Effector CD8-positive, alpha-beta T cell (primary cell): ENCODE results near the gene INHA.

ENCODE experiments used
- DNase-seq: peaks from one replicate; lab custom pipeline; 2025; lab: John Stamatoyannopoulos, UW
- total RNA-seq, 4 experiments: gene quantifications; one replicate each; lab custom pipeline; 2026; lab: John Stamatoyannopoulos, UW

The INHA gene, protein sequence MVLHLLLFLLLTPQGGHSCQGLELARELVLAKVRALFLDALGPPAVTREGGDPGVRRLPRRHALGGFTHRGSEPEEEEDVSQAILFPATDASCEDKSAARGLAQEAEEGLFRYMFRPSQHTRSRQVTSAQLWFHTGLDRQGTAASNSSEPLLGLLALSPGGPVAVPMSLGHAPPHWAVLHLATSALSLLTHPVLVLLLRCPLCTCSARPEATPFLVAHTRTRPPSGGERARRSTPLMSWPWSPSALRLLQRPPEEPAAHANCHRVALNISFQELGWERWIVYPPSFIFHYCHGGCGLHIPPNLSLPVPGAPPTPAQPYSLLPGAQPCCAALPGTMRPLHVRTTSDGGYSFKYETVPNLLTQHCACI
- total RNA-seq = 0 reads per million in 4 experiments

DNA sequence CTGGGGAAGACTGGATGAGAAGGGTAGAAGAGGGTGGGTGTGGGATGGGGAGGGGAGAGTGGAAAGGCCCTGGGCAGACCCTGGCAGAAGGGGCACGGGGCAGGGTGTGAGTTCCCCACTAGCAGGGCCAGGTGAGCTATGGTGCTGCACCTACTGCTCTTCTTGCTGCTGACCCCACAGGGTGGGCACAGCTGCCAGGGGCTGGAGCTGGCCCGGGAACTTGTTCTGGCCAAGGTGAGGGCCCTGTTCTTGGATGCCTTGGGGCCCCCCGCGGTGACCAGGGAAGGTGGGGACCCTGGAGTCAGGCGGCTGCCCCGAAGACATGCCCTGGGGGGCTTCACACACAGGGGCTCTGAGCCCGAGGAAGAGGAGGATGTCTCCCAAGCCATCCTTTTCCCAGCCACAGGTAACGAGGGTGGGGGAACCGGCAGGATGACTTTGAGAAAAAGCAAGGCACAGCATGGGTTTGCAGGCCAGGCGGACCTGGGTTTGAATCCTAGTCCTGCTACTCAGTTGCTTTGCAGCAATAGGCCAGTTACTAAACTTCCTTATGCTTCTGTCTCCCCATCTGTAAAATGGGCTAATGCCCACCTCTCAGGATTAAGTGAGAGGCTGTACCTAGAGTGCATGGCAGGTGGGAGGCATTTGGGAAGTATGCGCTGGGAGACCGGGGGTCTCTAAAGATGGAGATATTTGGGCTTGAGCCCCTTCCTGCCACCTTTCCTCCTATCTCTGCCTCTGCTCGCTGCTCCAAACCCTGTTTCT is at the start of gene INHA:
TSS of gene INHA (plus strand) at position 74 of the 765 bp plus-strand sequence. CDS start at position 139, 65 bp downstream.
- DNase-seq = no peak

DNA sequence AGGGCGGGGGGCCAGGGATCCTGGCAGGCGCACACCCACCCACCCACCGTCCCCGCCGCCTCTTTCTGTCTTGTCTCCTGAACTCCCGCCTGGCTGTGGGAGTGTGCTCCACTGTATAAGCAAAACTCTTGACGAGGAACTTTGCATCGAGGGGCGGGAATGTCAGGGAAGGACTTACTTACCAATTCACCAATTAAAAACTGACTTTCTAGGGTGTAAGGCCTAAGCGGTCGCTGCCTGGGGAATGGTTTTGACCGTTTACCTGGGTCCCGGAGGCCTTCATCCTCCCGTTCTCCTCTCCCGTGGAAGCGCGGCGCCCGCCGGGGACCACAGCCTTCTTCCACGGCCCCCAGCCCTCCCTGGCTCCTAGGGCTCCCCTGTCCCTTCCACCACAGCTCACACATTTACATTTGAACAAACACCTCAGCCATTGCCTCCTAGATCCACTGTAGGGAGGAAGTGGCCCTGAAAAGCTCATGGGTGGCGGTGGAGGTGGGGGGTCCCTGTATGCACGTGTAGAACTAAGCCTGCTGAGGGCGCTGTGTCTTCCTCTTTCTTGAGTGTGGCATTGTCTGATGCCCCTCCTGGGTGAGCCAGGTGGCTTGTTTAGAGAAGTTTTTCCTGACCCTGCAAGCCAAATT is 49.0 kb upstream of the INHA start:
- no peak for DNase-seq

DNA sequence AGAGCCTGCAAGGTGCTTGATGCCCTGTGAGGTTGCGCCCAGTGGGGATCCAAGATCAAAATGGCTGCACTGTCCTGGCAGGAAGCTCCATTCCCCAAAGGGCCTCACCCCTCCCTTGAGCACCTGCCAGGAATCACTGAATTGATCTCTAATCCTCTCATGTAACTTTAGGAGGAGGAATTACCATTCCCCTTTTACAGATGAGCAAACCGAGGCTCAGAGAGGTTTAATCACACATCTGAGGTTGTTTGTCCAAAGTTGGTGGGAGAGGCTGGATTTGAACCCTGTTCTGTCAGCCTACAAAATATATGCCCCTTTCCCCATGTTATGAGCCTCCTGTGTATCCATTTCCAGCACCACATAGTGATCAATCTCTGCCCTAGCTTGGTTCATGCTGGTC is 47.3 kb upstream of the INHA start:
- DNase-seq = no peak

DNA sequence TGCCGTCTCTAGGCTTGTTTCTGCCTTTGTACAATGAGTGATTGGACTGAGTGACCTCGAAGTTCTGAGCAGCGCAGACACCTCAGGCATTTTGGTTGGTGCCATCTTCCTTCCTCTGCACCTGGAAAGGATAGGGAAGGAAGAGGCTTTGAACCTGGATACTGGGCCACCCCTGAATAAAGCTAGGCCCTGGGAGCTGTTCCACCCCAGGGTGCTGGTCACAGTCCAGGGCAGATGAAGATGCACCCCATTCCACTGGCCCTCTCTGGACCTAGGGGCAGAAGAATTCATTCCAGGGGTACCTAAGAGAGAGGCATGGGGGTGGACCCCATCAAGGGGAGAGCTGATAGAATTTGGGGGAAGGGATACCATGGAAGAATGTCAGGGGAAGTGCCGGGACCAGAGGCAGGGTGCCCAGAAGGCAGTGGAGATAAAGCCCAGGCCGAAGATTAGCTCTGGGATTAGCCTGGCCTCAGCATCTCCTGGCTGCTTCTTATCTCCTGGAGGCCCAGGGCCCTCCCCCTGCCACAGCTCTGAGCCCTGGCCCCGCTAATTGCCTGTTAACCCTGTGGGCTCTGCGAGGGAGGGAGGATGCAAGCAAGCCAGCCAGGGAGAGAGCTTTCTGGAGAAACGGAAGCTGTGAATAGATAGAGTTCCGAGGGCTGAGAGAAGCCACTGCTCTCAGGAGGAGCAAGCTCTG is 46.4 kb upstream of the INHA start:
- no peak for DNase-seq

DNA sequence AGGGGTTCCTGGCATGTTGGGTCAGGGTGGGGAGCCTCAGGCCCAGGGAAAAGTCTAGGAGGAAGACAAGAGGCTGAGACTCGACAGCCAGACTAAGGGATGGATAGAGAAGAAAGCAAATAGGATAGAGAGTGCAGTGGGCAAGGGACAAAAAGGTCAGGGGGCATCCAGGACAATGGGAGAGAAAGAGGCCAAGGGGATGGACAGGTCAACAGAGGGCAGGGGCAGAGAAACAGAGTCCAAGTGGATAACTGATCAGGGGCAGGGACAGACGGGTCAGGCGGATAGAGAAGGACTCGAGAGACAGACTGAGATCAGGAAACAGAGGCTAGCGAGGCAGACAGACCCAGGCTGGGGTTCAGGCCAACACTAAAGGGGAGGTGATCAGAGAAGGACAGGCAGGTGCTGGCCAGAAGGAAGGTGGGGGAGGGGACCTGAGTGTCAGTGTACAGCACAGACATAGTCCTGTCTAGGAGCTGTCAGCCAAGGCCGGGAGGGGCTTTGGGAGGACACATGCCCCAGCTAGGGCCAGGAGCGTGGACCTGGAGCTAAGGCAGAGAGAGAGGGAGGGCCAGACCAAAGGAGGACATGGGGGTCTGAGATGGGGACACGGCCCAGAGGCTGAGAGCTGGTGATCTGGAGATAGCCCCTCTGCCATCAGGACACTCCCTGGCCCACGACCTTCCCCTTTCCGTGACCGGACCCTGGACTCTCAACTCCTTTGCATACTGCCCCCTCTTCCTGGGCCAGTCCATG is 45.6 kb upstream of the INHA start:
- DNase-seq = no peak

DNA sequence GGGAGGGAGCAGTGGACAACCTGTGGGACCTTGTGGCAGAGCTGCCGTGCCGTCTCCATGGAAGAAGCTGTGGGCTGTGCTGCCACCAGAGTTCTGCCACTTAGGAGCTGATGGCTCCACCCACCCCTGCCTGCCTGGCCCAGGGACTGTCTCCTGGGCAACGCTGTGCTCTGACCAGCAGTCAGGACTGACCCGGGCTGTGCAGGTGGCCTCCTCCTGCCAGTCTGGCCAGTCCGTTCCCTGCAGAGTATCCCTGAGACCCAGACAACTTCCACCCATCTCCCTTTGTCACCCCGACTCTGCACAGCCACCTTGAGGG is 45.1 kb upstream of the INHA start:
- DNase-seq = no peak

DNA sequence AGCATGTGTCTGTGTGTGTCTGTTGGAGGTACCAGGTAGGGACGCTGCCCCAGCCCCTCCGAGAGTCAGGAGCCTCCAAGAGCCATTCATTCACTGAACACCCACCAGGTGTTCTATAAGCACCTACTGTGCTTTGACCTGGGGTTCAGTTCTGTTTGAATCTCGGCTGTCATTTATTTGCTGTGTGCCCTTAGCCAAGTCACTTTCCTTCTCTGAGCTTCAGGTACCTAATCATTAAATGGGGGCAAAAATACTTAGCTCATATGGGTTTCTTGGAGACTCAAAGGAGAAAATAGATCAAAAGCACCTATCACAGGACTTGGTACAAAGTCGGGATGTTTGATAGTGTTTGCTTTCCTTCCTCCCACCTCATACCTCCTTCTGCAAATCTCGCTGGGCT is 44.6 kb upstream of the INHA start:
- DNase-seq = no peak

DNA sequence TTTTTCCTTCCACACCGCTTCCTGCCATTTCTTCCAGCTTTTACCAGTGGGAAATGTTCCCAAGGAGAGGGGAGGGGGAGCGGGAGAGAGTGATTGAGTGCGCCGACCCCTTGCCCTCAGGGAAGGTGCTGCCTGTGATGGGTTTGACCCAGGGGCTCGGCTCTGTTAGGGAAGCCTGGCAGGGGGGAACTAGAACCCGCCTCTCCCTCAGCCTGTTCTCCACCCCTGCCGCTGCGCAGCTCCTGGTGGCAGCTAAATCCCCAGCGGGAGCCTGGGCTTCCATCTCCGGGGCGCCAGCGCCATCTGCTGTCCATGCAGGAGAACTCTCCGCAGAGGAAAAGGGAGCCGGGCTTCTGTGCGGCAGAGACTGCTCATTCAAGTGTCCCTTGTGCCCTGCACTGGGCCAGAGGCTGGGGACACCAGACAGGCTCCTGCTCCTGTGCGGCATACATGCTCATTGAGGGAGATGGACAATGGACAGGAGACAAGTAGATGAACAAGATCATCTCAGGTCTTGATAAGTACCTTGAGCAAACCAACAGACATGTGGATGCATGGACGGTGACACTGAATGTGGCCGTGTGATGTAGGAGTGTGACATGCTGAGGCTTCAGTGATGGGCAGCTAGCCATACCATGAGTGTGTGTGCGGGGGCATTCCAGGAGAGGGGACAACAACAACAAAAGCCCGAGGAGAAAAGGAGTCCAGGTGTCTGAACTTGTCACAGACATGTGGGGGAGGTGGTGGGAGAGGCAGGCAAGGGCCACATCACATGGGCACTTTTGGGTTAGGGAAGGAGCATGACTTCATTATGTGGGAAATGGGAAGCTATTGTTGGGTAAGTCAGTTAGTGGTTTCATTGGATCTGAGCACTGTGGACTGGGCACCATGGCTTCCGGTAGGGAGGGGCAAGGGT is 41.8 kb upstream of the INHA start:
- peak; percentile 72 for DNase-seq

DNA sequence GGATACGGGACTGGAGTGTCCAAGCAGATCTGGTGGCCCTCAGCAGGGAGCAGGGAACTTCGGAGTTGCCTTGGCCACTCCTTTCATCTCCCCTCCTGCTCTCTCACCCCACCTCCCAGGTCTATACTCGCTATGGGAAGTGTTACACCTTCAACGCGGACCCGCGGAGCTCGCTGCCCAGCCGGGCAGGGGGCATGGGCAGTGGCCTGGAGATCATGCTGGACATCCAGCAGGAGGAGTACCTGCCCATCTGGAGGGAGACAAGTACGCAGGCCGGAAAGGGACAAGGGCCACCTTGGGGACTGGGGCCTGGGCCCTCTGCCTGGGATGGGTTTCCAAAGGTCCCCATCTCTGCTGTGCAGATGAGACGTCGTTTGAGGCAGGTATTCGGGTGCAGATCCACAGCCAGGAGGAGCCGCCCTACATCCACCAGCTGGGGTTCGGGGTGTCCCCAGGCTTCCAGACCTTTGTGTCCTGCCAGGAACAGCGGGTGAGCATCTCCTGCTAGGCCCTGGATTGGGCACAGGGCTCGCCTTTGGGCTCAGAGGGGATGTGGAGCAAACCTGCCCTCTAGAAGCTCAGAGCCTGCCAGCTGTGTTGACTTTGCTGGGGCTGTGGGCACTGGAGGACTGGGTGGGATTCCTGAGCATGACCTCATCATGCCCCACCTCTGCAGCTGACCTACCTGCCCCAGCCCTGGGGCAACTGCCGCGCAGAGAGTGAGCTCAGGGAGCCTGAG is 40.3 kb upstream of the INHA start:
- DNase-seq = no peak

DNA sequence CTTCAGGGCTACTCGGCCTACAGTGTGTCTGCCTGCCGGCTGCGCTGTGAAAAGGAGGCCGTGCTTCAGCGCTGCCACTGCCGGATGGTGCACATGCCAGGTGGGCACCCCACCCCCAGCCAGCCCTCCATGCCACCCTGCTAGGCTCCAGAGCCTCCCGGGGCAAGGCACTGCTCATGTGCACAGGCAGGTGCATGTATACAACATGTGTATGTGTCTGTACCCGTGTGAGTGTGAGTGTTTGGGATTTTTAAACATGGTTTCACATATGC is 39.8 kb upstream of the INHA start:
- no peak for DNase-seq

DNA sequence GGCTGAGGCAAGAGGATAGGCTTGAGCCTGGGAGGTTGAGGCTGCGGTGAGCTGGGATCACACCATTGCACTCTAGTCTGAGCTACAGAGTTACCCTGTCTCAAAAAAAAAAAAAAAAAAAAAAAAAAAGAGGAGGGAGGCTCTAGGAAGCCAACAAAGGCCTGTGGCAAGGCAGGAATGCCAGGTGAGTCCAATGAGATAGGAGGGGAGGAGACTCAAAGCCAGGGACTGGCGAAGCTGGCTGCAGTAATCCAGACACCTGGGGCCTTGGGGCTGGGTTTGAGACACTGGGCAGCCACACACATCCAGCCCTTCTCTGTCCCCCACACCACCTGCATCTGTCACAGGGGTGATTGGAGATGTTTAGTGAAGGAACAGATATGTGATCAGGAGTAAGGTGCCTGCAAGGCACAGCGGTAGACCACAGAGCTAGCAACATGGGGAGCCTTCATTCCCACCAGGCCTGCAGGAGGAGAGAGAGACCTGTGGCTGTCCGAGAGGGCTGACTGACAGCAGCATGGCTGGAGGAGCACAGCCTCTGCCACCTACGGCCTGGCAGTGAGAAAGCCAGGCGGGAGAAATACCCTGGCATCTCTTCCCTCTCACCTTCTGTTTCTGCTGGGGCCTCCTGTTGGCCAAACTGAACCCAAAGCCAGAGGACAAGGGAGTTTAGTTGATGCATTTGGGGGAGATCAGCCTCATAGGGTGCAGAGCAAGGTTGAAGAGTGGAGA is 38.0 kb upstream of the INHA start:
- DNase-seq = no peak

DNA sequence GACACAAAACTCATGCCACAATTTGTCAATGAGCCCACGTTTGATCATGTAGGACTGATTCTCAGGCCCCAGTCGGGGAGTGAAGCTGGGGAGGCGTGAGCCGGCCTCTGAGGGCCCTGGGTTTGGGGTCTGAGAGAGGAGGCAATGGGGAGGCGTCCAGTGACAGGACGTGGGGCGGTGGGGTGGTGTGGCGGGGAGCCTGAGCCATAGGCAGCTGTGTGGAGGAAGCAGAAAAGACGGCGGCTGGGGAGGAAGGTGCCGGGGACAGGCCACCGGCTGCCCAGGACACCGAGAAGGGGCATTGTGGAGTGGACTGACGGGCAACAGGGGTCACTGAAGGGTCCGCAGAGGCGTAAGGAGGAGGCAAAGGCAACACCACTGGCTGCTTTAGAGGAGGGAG is 35.7 kb upstream of the INHA start:
- DNase-seq = no peak

DNA sequence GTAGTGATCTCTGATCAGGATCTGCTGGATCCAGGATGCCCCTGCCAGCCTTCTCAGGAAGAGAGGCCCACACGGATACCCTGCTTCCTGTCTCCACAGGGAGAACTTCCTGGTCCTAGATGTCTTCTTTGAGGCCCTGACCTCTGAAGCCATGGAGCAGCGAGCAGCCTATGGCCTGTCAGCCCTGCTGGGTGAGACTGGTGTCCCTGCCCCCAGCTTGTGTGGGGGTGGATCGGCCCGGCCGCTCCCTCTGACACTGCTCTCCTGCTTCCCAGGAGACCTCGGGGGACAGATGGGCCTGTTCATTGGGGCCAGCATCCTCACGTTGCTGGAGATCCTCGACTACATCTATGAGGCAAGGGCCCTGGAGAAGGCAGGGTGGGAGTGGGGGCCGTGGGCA is 35.1 kb upstream of the INHA start:
- no peak for DNase-seq

DNA sequence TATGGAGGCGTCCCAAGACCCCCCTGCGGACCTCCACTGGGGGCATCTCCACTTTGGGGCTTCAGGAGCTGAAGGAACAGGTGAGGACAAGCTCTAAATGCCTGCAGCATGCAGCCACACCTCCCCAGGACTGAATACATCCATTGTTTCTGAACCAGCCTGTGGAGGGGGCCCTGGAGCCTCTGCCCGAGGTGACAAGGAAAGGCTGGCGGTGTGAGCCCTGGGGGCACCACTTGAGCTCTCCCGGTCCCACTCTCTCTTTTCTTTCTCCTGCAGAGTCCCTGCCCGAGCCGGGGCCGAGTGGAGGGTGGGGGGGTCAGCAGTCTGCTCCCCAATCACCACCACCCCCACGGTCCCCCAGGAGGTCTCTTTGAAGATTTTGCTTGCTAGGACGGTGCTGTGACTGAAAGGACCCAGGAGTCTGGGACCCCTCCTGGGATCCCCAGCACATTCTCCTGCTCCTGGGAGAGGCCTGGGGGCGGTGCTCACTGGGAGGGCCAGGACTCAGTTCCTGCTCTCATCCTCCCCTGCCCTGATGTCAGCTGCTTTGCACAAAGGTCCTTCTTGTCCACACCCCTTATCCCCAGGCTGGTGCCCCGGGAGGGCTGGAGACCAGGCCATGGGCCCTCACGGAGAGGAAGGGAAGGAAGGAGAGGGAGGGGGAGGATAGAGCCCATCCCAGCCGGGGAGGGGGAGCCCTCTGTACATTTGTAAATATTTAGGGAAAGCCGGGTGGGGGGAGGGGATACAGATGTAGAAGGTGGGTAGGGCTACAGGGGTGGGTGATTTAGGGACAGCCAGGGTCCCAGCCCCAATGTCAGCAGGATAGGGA is 34.2 kb upstream of the INHA start:
- no peak for DNase-seq

DNA sequence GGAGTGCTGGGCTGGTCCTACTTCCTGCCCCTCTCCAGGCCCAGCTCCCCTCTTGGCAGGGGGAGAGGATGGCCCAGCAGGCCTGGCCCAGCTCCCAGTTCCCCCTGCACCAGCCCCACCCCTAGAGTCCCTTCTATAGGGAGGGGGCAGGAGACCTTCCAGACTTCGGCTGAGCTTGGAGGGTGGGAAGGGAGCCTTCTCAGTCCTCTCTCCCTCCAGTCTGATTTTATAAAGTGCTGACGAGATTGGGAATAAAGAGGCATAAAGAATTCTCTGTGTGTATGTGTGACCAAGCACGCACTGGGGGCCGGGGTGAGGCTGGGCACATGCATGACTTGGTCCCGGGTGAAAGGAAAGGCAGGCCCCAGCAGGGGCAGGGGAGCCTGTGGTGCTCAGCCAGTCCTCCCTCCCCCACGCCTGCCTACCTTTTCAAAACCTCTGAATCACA is 33.6 kb upstream of the INHA start:
- no peak for DNase-seq

DNA sequence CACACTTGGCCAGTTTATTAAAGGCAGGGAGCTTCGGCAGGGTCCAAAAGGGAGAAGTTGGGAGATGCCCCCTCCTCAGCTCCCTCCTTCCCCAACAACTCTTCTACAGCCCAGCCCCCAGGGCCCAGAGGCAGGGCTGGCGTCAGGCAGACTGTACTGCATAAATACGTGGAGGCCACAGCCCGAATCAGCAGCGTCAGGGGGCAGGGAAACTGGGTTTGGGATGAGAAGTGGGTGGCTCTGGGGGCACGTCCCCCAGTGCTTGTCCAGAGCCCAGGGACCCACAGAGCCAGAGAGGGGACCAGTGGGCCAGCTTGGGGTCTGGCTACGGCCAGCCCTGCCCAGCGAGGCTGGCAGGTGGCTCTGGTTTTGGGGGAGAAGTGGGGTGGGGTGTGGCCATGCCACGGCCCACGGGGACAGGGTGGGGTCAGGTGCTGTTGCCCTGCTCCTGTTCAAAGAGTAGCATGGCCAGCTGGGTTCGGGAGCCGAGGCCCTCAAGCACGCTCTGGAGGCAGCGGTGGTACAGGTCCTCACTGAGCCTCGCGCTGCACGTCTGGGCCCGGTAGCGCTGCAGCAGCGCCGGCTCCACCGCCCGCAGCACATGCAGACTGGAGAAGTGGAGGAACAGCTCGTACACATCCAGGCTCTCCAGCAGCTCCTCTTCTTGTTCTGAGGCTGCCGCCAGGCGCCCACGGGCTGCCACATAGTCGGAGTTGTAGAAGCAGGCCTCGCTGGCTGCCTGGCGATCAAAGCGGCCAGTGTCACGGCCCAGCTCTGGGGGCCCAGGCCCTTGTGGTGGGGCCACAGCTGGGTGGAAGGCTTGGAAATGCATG is 32.9 kb upstream of the INHA start:
- DNase-seq = no peak

DNA sequence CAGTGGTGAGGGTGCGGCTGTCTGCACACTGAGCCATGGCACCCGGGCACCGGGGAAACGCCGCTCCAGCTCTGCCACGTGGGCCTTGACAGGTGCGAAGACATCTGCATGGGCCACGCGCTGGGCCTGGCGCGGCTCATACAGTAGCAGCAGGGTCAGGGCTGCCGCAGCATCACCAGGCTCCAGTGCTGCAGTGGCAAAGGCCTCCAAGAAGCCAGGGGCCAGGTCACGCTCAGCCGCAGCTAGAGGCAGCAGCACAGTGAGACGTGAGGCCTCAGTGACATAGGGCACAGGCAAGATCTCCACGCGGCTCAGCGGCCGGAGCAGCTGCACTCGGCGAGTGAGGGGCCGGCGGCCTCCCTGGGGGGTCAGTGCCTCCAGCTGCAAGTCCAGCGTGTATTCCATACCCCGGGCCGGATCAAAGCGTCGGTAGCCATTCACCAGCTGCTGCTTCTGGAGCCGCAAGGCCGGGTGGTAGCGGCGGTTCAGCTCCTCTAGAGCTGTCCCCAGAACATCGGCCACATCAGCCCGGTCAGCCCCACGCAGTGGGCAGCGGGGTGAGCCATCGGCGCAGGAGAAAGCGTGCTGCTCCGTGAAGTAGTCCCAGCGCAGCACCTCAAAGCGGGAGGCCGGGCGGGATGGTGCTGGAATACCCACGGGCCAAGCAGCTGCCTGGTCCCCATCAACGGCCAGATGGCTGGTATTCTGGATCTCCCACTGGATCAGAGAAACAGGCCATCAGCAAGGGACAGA is 32.0 kb upstream of the INHA start:
- no peak for DNase-seq
